Measurements from ENCODE around the gene ST8SIA6.
"Not testable (repeated sequence)": the region's sequence is repeated elsewhere in the genome, so short reads cannot be mapped to it uniquely, and the experiment has no call there.

Gene ST8SIA6

GRCh38 chr10:17344206-17344605, 110.2 kb downstream of the ST8SIA6 start:
- peak in 1 of 2 experiments; percentile 9 for DNase-seq (ENCODE audit: low read depth in 2 of 2)

- DNase-seq (ENCODE audit: low read depth in 2 of 2), result no peak
Measured at GRCh38 chr10:17343118-17343517, 111.3 kb downstream of the ST8SIA6 start.

GRCh38 chr10:17340144-17340829, 114.1 kb downstream of the ST8SIA6 start:
- DNase-seq (ENCODE audit: low read depth in 2 of 2), result no peak

GRCh38 chr10:17335065-17335464, 119.3 kb downstream of the ST8SIA6 start:
- peak; percentile 51 to 58 for DNase-seq (ENCODE audit: low read depth in 2 of 2)

- DNase-seq (ENCODE audit: low read depth in 2 of 2), result no peak
Measured at GRCh38 chr10:17330501-17330900, 123.9 kb downstream of the ST8SIA6 start.

- DNase-seq (ENCODE audit: low read depth in 2 of 2), result no peak
Measured at GRCh38 chr10:17326377-17326776, 128.0 kb downstream of the ST8SIA6 start.

GRCh38 chr10:17321957-17322356, 132.4 kb downstream of the ST8SIA6 start:
- DNase-seq (ENCODE audit: low read depth in 2 of 2), result not testable (repeated sequence)

GRCh38 chr10:17316488-17317170, 137.8 kb downstream of the ST8SIA6 start:
- no peak for DNase-seq (ENCODE audit: low read depth in 2 of 2)

GRCh38 chr10:17309435-17309834, 145.0 kb downstream of the ST8SIA6 start:
- DNase-seq (ENCODE audit: low read depth in 2 of 2), result no peak

- DNase-seq (ENCODE audit: low read depth in 2 of 2), result no peak
Measured at GRCh38 chr10:17307123-17307522, 147.3 kb downstream of the ST8SIA6 start.

- no peak for DNase-seq (ENCODE audit: low read depth in 2 of 2)
Measured at GRCh38 chr10:17292375-17292774, 162.0 kb downstream of the ST8SIA6 start.

- DNase-seq (ENCODE audit: low read depth in 2 of 2), result no peak
Measured at GRCh38 chr10:17290226-17290625, 164.2 kb downstream of the ST8SIA6 start.

- DNase-seq (ENCODE audit: low read depth in 2 of 2), result no peak
Measured at GRCh38 chr10:17289763-17290162, 164.6 kb downstream of the ST8SIA6 start.

GRCh38 chr10:17286562-17287550, 167.5 kb downstream of the ST8SIA6 start:
- no peak for DNase-seq (ENCODE audit: low read depth in 2 of 2)

- no peak for DNase-seq (ENCODE audit: low read depth in 2 of 2)
Measured at GRCh38 chr10:17282311-17282710, 172.1 kb downstream of the ST8SIA6 start.

GRCh38 chr10:17278607-17279240, 175.7 kb downstream of the ST8SIA6 start:
- DNase-seq (ENCODE audit: low read depth in 2 of 2), result no peak

- no peak for DNase-seq (ENCODE audit: low read depth in 2 of 2)
Measured at GRCh38 chr10:17276756-17277424, 177.5 kb downstream of the ST8SIA6 start.

- DNase-seq (ENCODE audit: low read depth in 2 of 2), result peak; percentile 34 to 43
Measured at GRCh38 chr10:17273403-17273802, 181.0 kb downstream of the ST8SIA6 start.

- DNase-seq (ENCODE audit: low read depth in 2 of 2), result no peak
Measured at GRCh38 chr10:17272648-17273047, 181.7 kb downstream of the ST8SIA6 start.

All from fibroblast of skin of left biceps (primary cell).